K562 (cell line): ENCODE results near the gene KRTAP5-7. TPM values are rescaled to one million over a fixed set of nuclear protein-coding genes. Genes with fewer than 3 reads are reported as not detected.

ENCODE experiments used
- ATAC-seq: fragments of 200-7000 bp; cut with Tn5 transposase; 3 replicates; pipeline ENCODE4 v1.9.1; 2020; ENCODE audit warnings: moderate library complexity
- BruUV-seq: library from RNA; stranded (reverse); fragments of 400-500 nt; replicated peaks from 2 replicates; lab custom pipeline; 2021; lab: Mats Ljungman, UMichigan
- CTCF ChIA-PET: fragments of 300-600 bp; formaldehyde crosslinking; extraction: SDS; loops from one replicate; lab custom pipeline; 2021; ENCODE audit warnings: low intra/inter-chr PET ratio; lab: Yijun Ruan, JAX
- POLR2A ChIA-PET: fragments of 300-600, 350-650 bp; sonication (Branson Sonifier 250); formaldehyde crosslinking; extraction: SDS; loops from one replicate; lab custom pipeline; 2021; ENCODE audit warnings: antibody characterized with exemption, inconsistent platforms; lab: Yijun Ruan, JAX
- DNase-seq, 4 experiments: peaks; one replicate each; pipeline versions ENCODE4 v3.0.0 to v3.0.0-alpha.2; 2011 to 2018; ENCODE audit warnings: low spot score in 3 of 4, mixed read lengths in 3 of 4; ENCODE audit errors: extremely low read depth in 1 of 4
- FAIRE-seq: peaks from 2 replicates; lab custom pipeline; 2011; peaks lifted over from hg19 to GRCh38; lab: Jason Lieb, UNC
- H2AFZ ChIP-seq: 2 replicates; pipeline ENCODE4 v1.6.0; 2011; ENCODE audit warnings: low read depth, low read length, control low read depth, inconsistent platforms
- H3K27ac ChIP-seq: fragments of 200-600 bp; 3 replicates; pipeline ENCODE4 v1.8.0; 2011; ENCODE audit warnings: low read depth, mild to moderate bottlenecking, control low read depth, inconsistent platforms, low read length, moderate library complexity, mixed read lengths; ENCODE audit errors: extremely low read depth
- H3K27me3 ChIP-seq, 2 experiments: fragments of 300-600 bp in 1 of 2; 2 replicates in 1 of 2; 3 replicates in 1 of 2; pipeline versions ENCODE4 v1.6.0 to v1.8.0; 2011; ENCODE audit warnings: inconsistent platforms in 2 of 2, low read length in 2 of 2, mild to moderate bottlenecking in 1 of 2, mixed read lengths in 1 of 2, moderate library complexity in 1 of 2; ENCODE audit not compliant: control insufficient read depth in 2 of 2, insufficient read depth in 2 of 2
- H3K36me3 ChIP-seq: fragments of 300-600 bp; 3 replicates; pipeline ENCODE4 v1.8.0; 2011; ENCODE audit warnings: mild to moderate bottlenecking, low read length, inconsistent platforms; ENCODE audit not compliant: control insufficient read depth, insufficient read depth
- H3K4me1 ChIP-seq, 2 experiments: fragments of 200-600 bp in 1 of 2; replicated peaks in 1 of 2; 2 replicates in 1 of 2; 3 replicates in 1 of 2; pipeline versions ENCODE4 v1.5.1 to v1.8.0; 2011; ENCODE audit warnings: inconsistent platforms in 2 of 2, low read length in 2 of 2, mild to moderate bottlenecking in 1 of 2, mixed read lengths in 1 of 2, moderate library complexity in 1 of 2; ENCODE audit not compliant: control insufficient read depth in 2 of 2, insufficient read depth in 2 of 2
- H3K4me2 ChIP-seq: 2 replicates; pipeline ENCODE4 v1.6.1; 2011; ENCODE audit warnings: low read length, control low read depth, inconsistent platforms, mixed read lengths; ENCODE audit not compliant: insufficient read depth
- H3K4me3 ChIP-seq: fragments of 200-600 bp; sonication (generic), shearing (Covaris generic); 2 replicates; pipeline ENCODE4 v1.5.1; 2016; ENCODE audit warnings: control low read depth, inconsistent platforms
- H3K79me2 ChIP-seq: fragments of 200-600 bp; 3 replicates; pipeline ENCODE4 v1.8.0; 2011; ENCODE audit warnings: low read length, inconsistent platforms; ENCODE audit not compliant: control insufficient read depth, insufficient read depth
- H3K9ac ChIP-seq, 2 experiments: 2 replicates each; pipeline versions ENCODE4 v1.6.0 to v1.6.1; 2011; ENCODE audit warnings: low read depth in 2 of 2, low read length in 2 of 2, control low read depth in 1 of 2, inconsistent platforms in 1 of 2, mild to moderate bottlenecking in 1 of 2, mixed read lengths in 1 of 2; ENCODE audit not compliant: insufficient read depth in 1 of 2
- H3K9me1 ChIP-seq: one replicate; pipeline ENCODE4 v1.6.0; 2011; ENCODE audit warnings: inconsistent platforms, mild to moderate bottlenecking, low read length, moderate library complexity; ENCODE audit not compliant: control insufficient read depth, insufficient read depth
- H3K9me3 ChIP-seq: replicated peaks from 2 replicates; pipeline ENCODE4 v1.5.1; 2011; ENCODE audit warnings: low read depth, low read length, inconsistent platforms; ENCODE audit not compliant: control insufficient read depth, insufficient read depth
- H4K20me1 ChIP-seq: replicated peaks from 2 replicates; pipeline ENCODE4 v1.6.1; 2011; ENCODE audit warnings: low read length, inconsistent platforms, mixed read lengths; ENCODE audit not compliant: control insufficient read depth, insufficient read depth
- C11orf30 ChIP-seq: fragments of 450-650 bp; IDR thresholded peaks from 2 replicates; pipeline ENCODE4 v1.6.1; 2016; ENCODE audit warnings: low read depth, mild to moderate bottlenecking
- CCNT2 ChIP-seq: IDR thresholded peaks from 2 replicates; pipeline ENCODE4 v1.6.1; 2011; ENCODE audit warnings: borderline replicate concordance, low read depth, mild to moderate bottlenecking, moderate library complexity, mixed read lengths, low read length; ENCODE audit not compliant: insufficient read length; ENCODE audit errors: extremely low read depth
- CREBBP ChIP-seq: IDR thresholded peaks from one replicate; pipeline ENCODE4 v1.6.1; 2012; ENCODE audit warnings: low read depth, mild to moderate bottlenecking, control low read depth, inconsistent platforms, low read length
- MEIS2 ChIP-seq: fragments of 450-650 bp; IDR thresholded peaks from 2 replicates; pipeline ENCODE4 v1.6.1; 2014; ENCODE audit warnings: mild to moderate bottlenecking; ENCODE audit not compliant: partially characterized antibody
- NEUROD1 ChIP-seq: fragments of 150-350 bp; IDR thresholded peaks from 2 replicates; pipeline ENCODE4 v1.6.1; 2014; ENCODE audit warnings: borderline replicate concordance, low read length, low read depth; ENCODE audit not compliant: partially characterized antibody
- NFE2L1 ChIP-seq: fragments of 450-650 bp; IDR thresholded peaks from 2 replicates; pipeline ENCODE4 v1.6.1; 2016; ENCODE audit warnings: missing genetic modification characterization, low read depth, mild to moderate bottlenecking, missing compliant biosample characterization, moderate library complexity, borderline replicate concordance
- NFYB ChIP-seq: IDR thresholded peaks from 2 replicates; pipeline ENCODE4 v1.6.1; 2011; ENCODE audit warnings: mild to moderate bottlenecking, moderate library complexity; ENCODE audit not compliant: insufficient read length; ENCODE audit errors: extremely low read depth
- RAD51 ChIP-seq: fragments of 450-650 bp; IDR thresholded peaks from 2 replicates; pipeline ENCODE4 v1.7.1; 2016; ENCODE audit warnings: low read depth, mild to moderate bottlenecking, borderline replicate concordance
- SMAD1 ChIP-seq: fragments of 150-350 bp; IDR thresholded peaks from 2 replicates; pipeline ENCODE4 v1.6.1; 2014; ENCODE audit warnings: low read length, low read depth; ENCODE audit not compliant: partially characterized antibody
- SMARCB1 ChIP-seq: IDR thresholded peaks from 2 replicates; pipeline ENCODE4 v1.6.1; 2011; ENCODE audit warnings: improper control_type of control experiment, low read depth; ENCODE audit not compliant: insufficient read length
- TEAD4 ChIP-seq, 2 experiments: sonication (generic) in 1 of 2; formaldehyde crosslinking in 1 of 2; IDR thresholded peaks; 2 replicates each; pipeline versions ENCODE4 v1.6.1 to v1.8.0; 2012 to 2022; ENCODE audit warnings: borderline replicate concordance in 1 of 2, inconsistent platforms in 1 of 2, low read length in 1 of 2, mild to moderate bottlenecking in 1 of 2, missing genetic modification reagents in 1 of 2
- WGBS: fragments of 100-300 bp; shearing (Covaris generic); methylation state at CpG from one replicate; pipeline ENCODE4 v1.1.6; 2016; ENCODE audit warnings: low coverage, mixed read lengths; ENCODE audit not compliant: insufficient coverage; ENCODE audit errors: missing lambda C conversion rate; 5-methylcytosine and 5-hydroxymethylcytosine counted together
- in situ Hi-C: fragments of 300-500 bp; cut with MboI; formaldehyde crosslinking; loops from 4 replicates; pipeline ENCODE4 v1.15.0; 2018; ENCODE audit warnings: inconsistent platforms, mixed read lengths
- intact Hi-C: fragments of 100-400 bp; cut with micrococcal nuclease; formaldehyde crosslinking; loops from 2 replicates; pipeline ENCODE4 v1.14.2; 2022
- polyA plus RNA-seq, 8 experiments: library from polyadenylated mRNA; depleted of rRNA in 4 of 8; stranded (reverse) in 5 of 8; unstranded in 3 of 8; fragments of >200 nt; fragmentation: Nextera tagmentation in 2 of 8; fragmentation: Illumina TruSeq in 1 of 8; extraction: Ambion mirVana in 2 of 8; extraction: Trizol in 1 of 8; gene quantifications; 2 replicates each; pipeline versions ENCODE4 v1.2.1 to v1.2.3, GENCODE V29; 2011 to 2014; ENCODE audit warnings: inconsistent platforms in 1 of 8, missing spikeins in 1 of 8
- total RNA-seq, 7 experiments: library from RNA; depleted of rRNA in 6 of 7; stranded (reverse); fragments of >200 nt in 6 of 7; fragmentation: Illumina TruSeq in 2 of 7; extraction: Trizol in 2 of 7; gene quantifications; 2 replicates each; pipeline versions ENCODE4 v1.2.1 to v1.2.3, GENCODE V29; 2011 to 2021; ENCODE audit warnings: low replicate concordance in 1 of 7
- TF ChIP-seq, protein P1 (sequence below), 2 experiments: fragments of 450-650 bp in 1 of 2; sonication (generic) in 1 of 2; formaldehyde crosslinking in 1 of 2; IDR thresholded peaks in 1 of 2; conservative IDR thresholded peaks in 1 of 2; 2 replicates each; pipeline versions ENCODE4 v1.6.1 to v1.8.1; 2016 to 2023; ENCODE audit warnings: mild to moderate bottlenecking in 2 of 2, moderate library complexity in 2 of 2, inconsistent platforms in 1 of 2, missing genetic modification reagents in 1 of 2
- TF ChIP-seq, protein P2 (sequence below): sonication (generic); IDR thresholded peaks from 2 replicates; pipeline ENCODE4 v1.6.1; 2016
- TF ChIP-seq, protein P3 (sequence below): fragments of 250-450 bp; sonication (Bioruptor Pico); IDR thresholded peaks from 2 replicates; pipeline ENCODE4 v1.5.0; 2020; ENCODE audit warnings: mild to moderate bottlenecking
- TF ChIP-seq, protein P4 (sequence below), 2 experiments: fragments of 250-450 bp in 1 of 2; fragments of 450-650 bp in 1 of 2; sonication (Bioruptor Pico) in 1 of 2; IDR thresholded peaks; 2 replicates each; pipeline versions ENCODE4 v1.6.1 to v1.8.0; 2016 to 2021; ENCODE audit warnings: mild to moderate bottlenecking in 2 of 2, moderate library complexity in 2 of 2, missing compliant biosample characterization in 1 of 2, missing genetic modification characterization in 1 of 2

Gene KRTAP5-7
- total and polyA plus RNA-seq, 9 of the 15 experiments (the other 6 are each of a cell fraction or from before 2014, with no cell fraction given) = not detected

DNA sequence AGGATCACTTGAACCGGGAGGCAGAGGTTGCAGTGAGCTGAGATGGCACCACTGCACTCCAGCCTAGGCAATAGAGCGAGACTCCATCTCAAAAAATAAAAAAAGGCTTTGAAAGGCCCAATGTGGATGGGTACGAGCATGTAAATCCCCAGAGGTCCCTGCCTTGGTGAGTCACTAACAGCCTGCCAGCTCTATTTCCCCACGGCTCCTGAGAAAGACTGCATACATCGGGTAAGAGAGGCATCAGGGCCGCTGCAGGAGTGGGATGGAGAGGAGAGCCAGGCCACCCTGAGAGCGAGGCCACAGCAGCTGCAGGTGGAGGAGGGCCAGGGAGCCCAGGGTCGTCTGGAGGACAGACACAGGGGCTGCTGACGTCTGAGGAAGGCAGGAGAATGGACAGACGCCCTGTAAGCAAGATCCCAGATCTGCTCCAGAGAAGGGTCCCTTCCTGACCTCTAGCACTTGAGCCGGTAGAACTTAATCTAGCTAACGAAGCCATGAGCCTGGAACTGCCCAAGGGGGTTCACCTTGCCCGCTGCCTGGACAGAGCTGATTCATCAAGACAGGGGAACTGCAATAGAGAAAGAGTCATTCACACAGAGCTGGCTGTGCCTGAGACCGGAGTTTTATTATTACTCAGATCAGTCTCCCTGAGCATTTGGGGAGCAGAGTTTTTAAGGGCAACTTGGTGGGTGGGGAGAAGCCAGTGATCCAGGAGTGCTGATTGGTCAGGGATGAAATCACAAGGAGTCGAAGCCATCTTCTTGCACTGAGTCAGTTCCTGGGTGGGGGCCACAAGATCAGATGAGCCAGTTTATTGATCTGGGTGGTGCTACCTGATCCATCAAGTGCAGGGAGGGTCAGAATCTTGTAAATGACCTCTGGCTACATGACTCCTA lies 16.1 kb downstream of the KRTAP5-7 start:
- no peaks in the 10 kb centered on the region for H4K20me1 ChIP-seq
- no peak overlapping the region for H3K9ac ChIP-seq
- peaks cover 2% of the 10 kb centered on the region; the same call in 1 of the 2 replicates for H3K9me3 ChIP-seq
- CTCF ChIA-PET = interaction anchor here (0.6 kb wide), 1 partner anchor 1108 kb away, joined by 4 read pairs; no protein-coding TSS in a partner anchor
- no peak overlapping the region for H3K4me2 ChIP-seq
- intact Hi-C loops = no loop called here
- in situ Hi-C loops = no loop called here
- BruUV-seq = no TSS peak
- ATAC-seq = no peak
- H3K27ac ChIP-seq = no peak overlapping the region
- H3K9me1 ChIP-seq = no peaks in the 10 kb centered on the region
- DNase-seq = no peak
- FAIRE-seq = no peak
- no peaks in the 10 kb centered on the region for H3K79me2 ChIP-seq
- no peaks in the 10 kb centered on the region for H3K36me3 ChIP-seq
- H3K4me3 ChIP-seq = no peak overlapping the region
- no peaks in the 10 kb centered on the region; a peak in 1 of 5 replicates for H3K4me1 ChIP-seq
- no peak overlapping the region for H2AFZ ChIP-seq
- 3% methylated on average over 13 of the region's 15 CpGs for WGBS
- POLR2A ChIA-PET = no interaction called here
- H3K27me3 ChIP-seq = peaks cover 55 to 76% of the 10 kb centered on the region in 2 experiments
- TF ChIP-seq NEUROD1 (no peak), CREBBP (no peak), TEAD4 (IDR thresholded peaks at IDR 0.05; ENCODE audit: low read length) (no peak), TEAD4 (CRISPR knock-in tag; IDR thresholded peaks at IDR 0.05; ENCODE audit: borderline replicate concordance) (no peak), RAD51 (no peak), C11orf30 (no peak), NFE2L1 (no peak), SMARCB1 (no peak), MEIS2 (no peak), NFYB (no peak), CCNT2 (no peak), SMAD1 (no peak)
- TF ChIP-seq, protein P1, sequence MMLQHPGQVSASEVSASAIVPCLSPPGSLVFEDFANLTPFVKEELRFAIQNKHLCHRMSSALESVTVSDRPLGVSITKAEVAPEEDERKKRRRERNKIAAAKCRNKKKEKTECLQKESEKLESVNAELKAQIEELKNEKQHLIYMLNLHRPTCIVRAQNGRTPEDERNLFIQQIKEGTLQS (IDR thresholded peaks at IDR 0.05) = no peak
- TF ChIP-seq, protein P1 (CRISPR knock-in tag; conservative IDR thresholded peaks at IDR 0.05) = no peak
- TF ChIP-seq, protein P2, sequence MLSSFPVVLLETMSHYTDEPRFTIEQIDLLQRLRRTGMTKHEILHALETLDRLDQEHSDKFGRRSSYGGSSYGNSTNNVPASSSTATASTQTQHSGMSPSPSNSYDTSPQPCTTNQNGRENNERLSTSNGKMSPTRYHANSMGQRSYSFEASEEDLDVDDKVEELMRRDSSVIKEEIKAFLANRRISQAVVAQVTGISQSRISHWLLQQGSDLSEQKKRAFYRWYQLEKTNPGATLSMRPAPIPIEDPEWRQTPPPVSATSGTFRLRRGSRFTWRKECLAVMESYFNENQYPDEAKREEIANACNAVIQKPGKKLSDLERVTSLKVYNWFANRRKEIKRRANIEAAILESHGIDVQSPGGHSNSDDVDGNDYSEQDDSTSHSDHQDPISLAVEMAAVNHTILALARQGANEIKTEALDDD = no peak
- TF ChIP-seq, protein P3, sequence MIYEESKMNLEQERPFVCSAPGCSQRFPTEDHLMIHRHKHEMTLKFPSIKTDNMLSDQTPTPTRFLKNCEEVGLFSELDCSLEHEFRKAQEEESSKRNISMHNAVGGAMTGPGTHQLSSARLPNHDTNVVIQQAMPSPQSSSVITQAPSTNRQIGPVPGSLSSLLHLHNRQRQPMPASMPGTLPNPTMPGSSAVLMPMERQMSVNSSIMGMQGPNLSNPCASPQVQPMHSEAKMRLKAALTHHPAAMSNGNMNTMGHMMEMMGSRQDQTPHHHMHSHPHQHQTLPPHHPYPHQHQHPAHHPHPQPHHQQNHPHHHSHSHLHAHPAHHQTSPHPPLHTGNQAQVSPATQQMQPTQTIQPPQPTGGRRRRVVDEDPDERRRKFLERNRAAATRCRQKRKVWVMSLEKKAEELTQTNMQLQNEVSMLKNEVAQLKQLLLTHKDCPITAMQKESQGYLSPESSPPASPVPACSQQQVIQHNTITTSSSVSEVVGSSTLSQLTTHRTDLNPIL (CRISPR knock-in tag) = no peak
- TF ChIP-seq, protein P4, sequence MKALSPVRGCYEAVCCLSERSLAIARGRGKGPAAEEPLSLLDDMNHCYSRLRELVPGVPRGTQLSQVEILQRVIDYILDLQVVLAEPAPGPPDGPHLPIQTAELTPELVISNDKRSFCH (CRISPR knock-in tag; IDR thresholded peaks at IDR 0.05) = no peak
- TF ChIP-seq, protein P4 (tag; IDR thresholded peaks at IDR 0.05) = no peak
